Activated T-helper 2 cell treated with anti-CD3 and anti-CD28 coated beads, Interferon-gamma antibody, Interleukin-2, Interleukin-4, amounts not matched to agents 10 μg/mL and 5 μg/mL and 100 μg/mL, durations not matched to agents 14 hours and 24 hours and 36 hours (primary cell): Measurements from ENCODE around the gene JOSD1. TPM values are rescaled to one million over a fixed set of nuclear protein-coding genes. Genes with fewer than 3 reads are reported as not detected.

Experiments used
- DNase-seq: peaks from one replicate; pipeline ENCODE4 v3.0.0; 2021; ENCODE audit warnings: low spot score
- H3K27ac Mint-ChIP-seq: one replicate; pipeline ENCODE4 v1.8.0; 2021; ENCODE audit warnings: mixed read lengths
- H3K27me3 Mint-ChIP-seq: one replicate; pipeline ENCODE4 v1.8.0; 2021; ENCODE audit warnings: low read depth, mixed read lengths
- H3K36me3 Mint-ChIP-seq: one replicate; pipeline ENCODE4 v1.8.0; 2021; ENCODE audit warnings: low read depth, mixed read lengths
- H3K4me1 Mint-ChIP-seq: one replicate; pipeline ENCODE4 v1.8.0; 2021; ENCODE audit warnings: low read depth, mixed read lengths
- H3K4me3 Mint-ChIP-seq: one replicate; pipeline ENCODE4 v1.8.0; 2021; ENCODE audit warnings: low read depth, mild to moderate bottlenecking, moderate library complexity, mixed read lengths
- H3K9me3 Mint-ChIP-seq: one replicate; pipeline ENCODE4 v1.8.0; 2021; ENCODE audit warnings: mixed read lengths
- intact Hi-C: fragments of 100-400 bp; cut with micrococcal nuclease; formaldehyde crosslinking; loops from one replicate; pipeline ENCODE4 v1.15.1; 2023
- total RNA-seq: library from RNA; stranded (reverse); gene quantifications from 2 replicates; pipeline ENCODE4 v1.2.3, GENCODE V29; 2022

The JOSD1 gene
- total RNA-seq, 1 donor from 2014 or later = 101 TPM

GRCh38 chr22:38738475-38739070, 37.8 kb upstream of the JOSD1 start:
- DNase-seq = no peak
- intact Hi-C loops = no loop called here
- H3K27ac Mint-ChIP-seq = no peak overlapping the region
- peaks cover 21% of the 10 kb centered on the region for H3K4me1 Mint-ChIP-seq
- no peaks in the 10 kb centered on the region for H3K27me3 Mint-ChIP-seq
- no peak overlapping the region for H3K4me3 Mint-ChIP-seq
- peaks cover 92% of the 10 kb centered on the region for H3K36me3 Mint-ChIP-seq
- H3K9me3 Mint-ChIP-seq = no peaks in the 10 kb centered on the region

DNA sequence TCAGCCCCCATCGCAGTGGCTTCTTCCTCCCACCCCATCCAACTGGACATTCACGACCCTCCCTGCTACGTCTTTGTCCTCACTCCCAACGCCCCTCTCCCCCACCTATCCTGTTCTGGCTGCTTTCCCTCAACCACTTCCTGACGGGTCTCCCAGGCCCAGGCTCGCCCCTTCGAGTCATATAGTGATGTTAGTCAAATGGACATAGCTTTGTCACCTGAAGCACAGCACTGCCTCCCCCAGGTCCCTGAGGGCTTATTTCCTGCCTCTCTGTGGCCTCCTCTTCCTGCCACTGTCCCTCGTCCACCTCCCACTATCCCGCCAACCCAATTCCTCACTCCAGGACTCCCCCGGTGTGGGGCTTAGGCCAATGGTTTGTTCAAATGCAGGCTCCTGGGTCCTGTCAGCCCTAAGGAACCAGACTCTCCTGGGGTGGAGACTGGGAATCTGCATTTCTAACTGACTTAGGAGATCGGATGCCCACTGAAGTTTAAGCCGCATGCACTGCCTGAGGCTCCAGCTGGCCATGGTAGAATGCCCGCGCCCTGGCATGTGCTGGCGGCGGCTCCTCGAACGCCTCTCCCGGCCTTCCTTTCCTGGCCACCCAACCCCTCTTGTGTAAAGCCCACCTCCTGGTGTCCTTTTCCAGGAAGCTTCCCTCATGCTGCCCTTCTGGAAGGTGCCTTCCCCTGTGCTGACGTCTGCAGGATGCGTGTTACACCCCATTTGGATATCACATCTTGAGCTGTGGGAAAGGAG, 36.7 kb upstream of the JOSD1 start:
- Mint-ChIP-seq H3K36me3 (peaks cover 90% of the 10 kb centered on the region), H3K9me3 (no peaks in the 10 kb centered on the region), H3K27ac (peak overlapping the region; percentile 70), H3K4me1 (peaks cover 21% of the 10 kb centered on the region), H3K27me3 (no peaks in the 10 kb centered on the region), H3K4me3 (no peak overlapping the region)
- intact Hi-C loops = no loop called here
- DNase-seq = no peak

- no peaks in the 10 kb centered on the region for H3K27me3 Mint-ChIP-seq
- DNase-seq = no peak
- no peak overlapping the region for H3K27ac Mint-ChIP-seq
- H3K36me3 Mint-ChIP-seq = peaks cover 87% of the 10 kb centered on the region
- intact Hi-C loops = no loop called here
- no peak overlapping the region for H3K4me3 Mint-ChIP-seq
- H3K4me1 Mint-ChIP-seq = peaks cover 20% of the 10 kb centered on the region
- no peaks in the 10 kb centered on the region for H3K9me3 Mint-ChIP-seq
These were observed 35.5 kb upstream of the JOSD1 start for GRCh38 chr22:38736257-38736570.

DNA sequence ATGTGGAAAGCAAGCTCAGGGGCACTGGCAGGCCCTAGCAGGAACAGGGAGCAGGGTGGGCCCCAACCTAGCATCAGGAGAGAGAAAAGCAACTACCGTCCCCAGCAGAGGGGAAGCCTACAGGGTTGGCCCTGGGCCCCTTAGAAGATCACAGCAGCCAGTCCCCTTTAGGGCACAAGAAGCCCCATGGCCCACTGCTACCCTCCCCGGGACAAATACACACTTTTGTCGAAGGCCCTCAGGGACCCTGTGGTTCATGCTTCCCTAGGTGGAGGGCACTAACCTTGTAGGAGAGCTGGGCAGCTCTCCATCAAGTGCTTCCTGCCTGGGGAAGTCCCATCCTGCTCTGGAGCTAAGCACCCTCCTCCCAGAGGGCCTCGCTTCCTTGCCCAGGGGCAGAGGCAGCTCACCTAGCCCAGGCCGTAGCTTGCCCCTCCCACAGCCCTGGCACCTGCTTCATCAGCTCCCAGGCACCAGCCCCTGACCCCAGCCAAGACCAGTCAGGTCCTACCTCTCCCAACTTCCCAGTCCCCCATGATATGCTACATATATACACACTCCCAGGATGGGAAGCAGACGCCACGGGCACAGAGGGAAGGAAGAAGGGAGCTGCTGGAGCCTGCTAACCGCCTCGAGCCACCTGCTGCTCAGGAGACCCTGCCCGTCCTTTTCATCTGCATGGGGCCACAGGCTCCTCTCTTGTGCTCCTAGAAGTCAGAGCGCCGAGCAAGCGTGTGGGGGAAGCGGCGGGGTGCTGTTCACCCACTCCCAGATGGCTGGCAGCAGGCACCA, 34.9 kb upstream of the JOSD1 start:
- Mint-ChIP-seq H3K4me1 (peaks cover 20% of the 10 kb centered on the region), H3K9me3 (no peaks in the 10 kb centered on the region), H3K4me3 (no peak overlapping the region), H3K36me3 (peaks cover 86% of the 10 kb centered on the region), H3K27ac (peak overlapping the region; percentile 36), H3K27me3 (no peaks in the 10 kb centered on the region)
- no peak for DNase-seq
- intact Hi-C loops = no loop called here

GRCh38 chr22:38735126-38735464, 34.4 kb upstream of the JOSD1 start:
- no peaks in the 10 kb centered on the region for H3K9me3 Mint-ChIP-seq
- H3K27me3 Mint-ChIP-seq = no peaks in the 10 kb centered on the region
- peaks cover 20% of the 10 kb centered on the region for H3K4me1 Mint-ChIP-seq
- intact Hi-C loops = no loop called here
- H3K36me3 Mint-ChIP-seq = peaks cover 87% of the 10 kb centered on the region
- DNase-seq = no peak
- H3K27ac Mint-ChIP-seq = peak overlapping the region; percentile 36
- H3K4me3 Mint-ChIP-seq = no peak overlapping the region

- Mint-ChIP-seq H3K9me3 (no peaks in the 10 kb centered on the region), H3K4me3 (no peak overlapping the region), H3K27ac (peak overlapping the region; percentile 55), H3K27me3 (no peaks in the 10 kb centered on the region), H3K36me3 (peaks cover 87% of the 10 kb centered on the region), H3K4me1 (peaks cover 16% of the 10 kb centered on the region)
- no peak for DNase-seq
- intact Hi-C loops = no loop called here
These were observed 33.8 kb upstream of the JOSD1 start for GRCh38 chr22:38734421-38735100.

DNA sequence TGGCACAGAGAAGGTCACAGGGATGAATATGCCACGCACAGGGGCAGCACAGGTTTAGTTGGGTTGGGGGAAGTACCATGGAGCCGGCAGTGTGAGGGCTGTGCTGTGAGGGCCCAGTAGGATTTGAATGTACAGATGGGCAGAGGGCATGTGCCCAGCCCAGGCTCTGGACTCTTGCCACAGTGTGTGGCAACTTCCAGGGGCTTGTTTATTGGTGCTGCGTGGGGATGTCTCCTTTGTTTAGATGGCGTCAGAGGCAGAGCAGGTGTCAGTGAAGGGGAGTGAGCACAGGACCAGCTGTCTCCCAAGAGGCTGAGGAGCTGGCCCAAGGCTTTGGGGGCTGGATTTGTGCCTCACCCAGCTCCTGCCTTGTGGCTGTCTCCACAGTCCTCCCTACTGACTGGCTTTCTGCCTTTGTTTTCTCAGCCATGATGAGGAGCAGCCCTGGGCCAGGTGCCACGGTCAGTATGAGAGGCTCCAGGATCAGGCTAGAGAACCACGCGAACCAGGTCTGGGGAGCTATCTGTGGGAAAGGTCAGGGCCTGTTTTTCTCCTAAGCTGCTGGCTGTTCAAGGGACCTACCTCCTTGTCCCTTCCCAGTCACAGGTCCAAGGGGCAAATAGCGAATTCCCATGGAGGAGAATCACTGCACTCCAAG, 33.1 kb upstream of the JOSD1 start:
- peak overlapping the region; percentile 58 for H3K27ac Mint-ChIP-seq
- peaks cover 16% of the 10 kb centered on the region for H3K4me1 Mint-ChIP-seq
- intact Hi-C loops = loop anchor here (2.0 kb wide), 1 partner anchor 21 kb away; the partner anchor contains the start of gene SUN2
- peaks cover 88% of the 10 kb centered on the region for H3K36me3 Mint-ChIP-seq
- no peaks in the 10 kb centered on the region for H3K9me3 Mint-ChIP-seq
- no peak for DNase-seq
- no peak overlapping the region for H3K4me3 Mint-ChIP-seq
- no peaks in the 10 kb centered on the region for H3K27me3 Mint-ChIP-seq

DNA sequence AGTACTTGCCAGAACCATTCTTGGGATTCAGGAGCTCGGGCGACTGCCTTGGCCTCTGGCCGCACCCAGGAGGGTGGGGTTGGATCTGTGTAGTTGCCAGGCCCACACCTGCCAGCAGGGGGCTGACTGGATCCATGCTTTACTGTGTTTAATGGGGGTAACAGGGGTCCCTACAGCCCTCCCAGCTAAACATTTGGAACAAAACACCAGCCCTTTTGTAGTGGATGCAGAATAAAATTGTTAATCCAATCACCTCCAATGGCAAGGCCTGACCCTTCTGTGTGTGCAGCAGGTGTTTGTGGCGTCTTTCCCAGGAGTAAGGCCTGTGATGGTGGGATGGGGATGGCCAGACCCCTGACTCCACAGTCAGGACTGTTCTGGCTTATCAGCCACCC, 32.6 kb upstream of the JOSD1 start:
- intact Hi-C loops = loop anchor here (2.0 kb wide), 1 partner anchor 21 kb away; the partner anchor contains the start of gene SUN2
- no peak overlapping the region for H3K4me3 Mint-ChIP-seq
- H3K9me3 Mint-ChIP-seq = no peaks in the 10 kb centered on the region
- DNase-seq = no peak
- peak overlapping the region; percentile 58 for H3K27ac Mint-ChIP-seq
- H3K36me3 Mint-ChIP-seq = peaks cover 89% of the 10 kb centered on the region
- peaks cover 16% of the 10 kb centered on the region for H3K4me1 Mint-ChIP-seq
- H3K27me3 Mint-ChIP-seq = no peaks in the 10 kb centered on the region

DNA sequence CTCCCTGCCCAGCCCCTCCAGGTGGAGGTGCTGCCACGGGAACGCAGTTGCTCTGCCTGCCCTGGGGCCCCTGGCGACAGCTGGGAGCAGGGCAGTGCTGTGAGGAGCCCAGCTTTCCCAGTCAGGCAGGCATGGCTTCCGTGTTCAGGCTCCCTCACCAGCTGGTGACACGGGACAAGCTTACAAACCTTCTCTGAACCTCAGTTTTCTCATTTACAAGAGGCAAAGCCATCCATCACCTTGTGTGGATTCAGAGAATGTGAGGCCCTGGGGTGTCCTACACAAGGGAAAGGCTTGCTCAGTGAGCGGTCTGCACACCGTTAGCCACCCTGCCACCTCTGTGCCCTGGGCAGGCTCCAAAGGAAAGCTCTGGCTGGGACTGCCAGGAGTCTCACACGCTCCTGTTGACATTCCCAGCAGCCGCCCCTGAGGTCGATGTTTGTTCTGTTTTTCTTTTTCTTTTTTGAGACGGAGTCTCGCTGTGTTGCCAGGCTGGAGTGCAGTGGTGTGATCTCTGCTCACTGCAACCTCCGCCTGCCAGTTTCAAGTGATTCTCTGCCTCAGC, 31.6 kb upstream of the JOSD1 start:
- intact Hi-C loops = loop anchor here (2.0 kb wide), 1 partner anchor 22 kb away; the partner anchor contains the start of gene SUN2
- no peaks in the 10 kb centered on the region for H3K27me3 Mint-ChIP-seq
- H3K4me3 Mint-ChIP-seq = no peak overlapping the region
- DNase-seq = no peak
- no peak overlapping the region for H3K27ac Mint-ChIP-seq
- H3K36me3 Mint-ChIP-seq = peaks cover 88% of the 10 kb centered on the region
- H3K4me1 Mint-ChIP-seq = peaks cover 10% of the 10 kb centered on the region
- H3K9me3 Mint-ChIP-seq = no peaks in the 10 kb centered on the region

DNA sequence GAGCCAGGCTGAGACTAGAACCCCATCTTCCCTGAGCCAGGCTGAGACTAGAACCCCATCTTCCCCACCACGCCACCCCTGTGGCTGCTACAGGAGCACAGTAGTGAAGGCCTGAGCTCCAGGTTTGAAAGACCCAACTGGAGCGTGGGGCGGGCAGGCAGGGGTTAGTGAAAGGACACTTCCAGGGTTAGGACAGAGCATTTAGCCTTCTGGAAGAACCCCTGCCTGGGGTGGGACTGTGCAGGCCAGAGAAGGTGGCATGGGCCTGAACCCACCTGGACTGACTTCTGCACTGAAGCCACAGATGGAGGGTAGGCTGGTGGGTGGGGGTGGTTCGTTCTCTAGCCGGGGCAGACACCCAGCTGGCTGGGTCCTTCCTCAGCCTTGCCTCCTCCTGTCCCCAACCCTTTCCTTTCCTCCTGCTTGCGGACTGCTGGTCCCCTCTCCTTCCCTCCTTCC, 31.0 kb upstream of the JOSD1 start:
- no peak overlapping the region for H3K27ac Mint-ChIP-seq
- DNase-seq = no peak
- H3K36me3 Mint-ChIP-seq = peaks cover 88% of the 10 kb centered on the region
- H3K4me3 Mint-ChIP-seq = no peak overlapping the region
- no peaks in the 10 kb centered on the region for H3K9me3 Mint-ChIP-seq
- intact Hi-C loops = loop anchor here (2.0 kb wide), 1 partner anchor 23 kb away; the partner anchor contains the start of gene SUN2
- H3K27me3 Mint-ChIP-seq = no peaks in the 10 kb centered on the region
- H3K4me1 Mint-ChIP-seq = peaks cover 8% of the 10 kb centered on the region

GRCh38 chr22:38730411-38730871, 29.7 kb upstream of the JOSD1 start:
- H3K4me1 Mint-ChIP-seq = peaks cover 8% of the 10 kb centered on the region
- no peaks in the 10 kb centered on the region for H3K9me3 Mint-ChIP-seq
- no peaks in the 10 kb centered on the region for H3K27me3 Mint-ChIP-seq
- intact Hi-C loops = no loop called here
- H3K36me3 Mint-ChIP-seq = peaks cover 92% of the 10 kb centered on the region
- no peak for DNase-seq
- H3K4me3 Mint-ChIP-seq = no peak overlapping the region
- no peak overlapping the region for H3K27ac Mint-ChIP-seq

DNA sequence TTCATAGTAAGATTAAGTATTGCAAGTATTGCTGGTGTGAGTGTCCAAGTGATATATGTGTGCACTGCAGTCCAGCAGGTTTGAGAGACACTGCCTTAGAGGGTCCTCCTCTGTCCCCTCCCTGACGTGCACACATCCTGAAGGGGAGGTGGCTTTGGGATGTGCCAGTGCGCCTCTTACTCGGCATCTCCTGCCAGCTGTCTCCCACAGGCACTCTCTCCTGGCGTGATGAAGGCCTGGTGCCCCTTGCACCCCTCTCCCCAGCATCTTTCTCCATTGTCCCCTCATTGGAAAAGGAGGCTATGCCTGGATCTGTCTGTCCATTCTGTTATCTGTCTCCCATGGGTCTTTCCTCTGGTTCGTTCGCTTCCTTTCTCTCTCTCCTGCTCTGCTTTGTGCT, 29.2 kb upstream of the JOSD1 start:
- DNase-seq = no peak
- Mint-ChIP-seq H3K4me3 (no peak overlapping the region), H3K27ac (no peak overlapping the region), H3K27me3 (no peaks in the 10 kb centered on the region), H3K4me1 (peaks cover 4% of the 10 kb centered on the region), H3K9me3 (no peaks in the 10 kb centered on the region), H3K36me3 (peaks cover 93% of the 10 kb centered on the region)
- intact Hi-C loops = no loop called here
